ENCODE data around the gene TBCEL. TPM values are rescaled to one million over a fixed set of nuclear protein-coding genes. Genes with fewer than 3 reads are reported as not detected.

TBCEL gene
- total RNA-seq, 4 donors from 2014 or later: 12.1 to 87.5 (median 35.6) TPM

- no peak overlapping the region for H3K4me3 ChIP-seq
- no peaks in the 10 kb centered on the region for H3K36me3 ChIP-seq
- H3K27ac ChIP-seq: no peak overlapping the region
- intact Hi-C loops (cut with DNase I; ENCODE audit: low total_unique reads): no loop called here
- H3K4me1 ChIP-seq: no peaks in the 10 kb centered on the region
- H3K27me3 ChIP-seq: no peaks in the 10 kb centered on the region
- H3K9me3 ChIP-seq: no peaks in the 10 kb centered on the region
- TF ChIP-seq POLR2A (IDR thresholded peaks at IDR 0.05): no peak
- no peak for TF ChIP-seq CTCF (IDR thresholded peaks at IDR 0.05)
- no peak for DNase-seq
Measured at GRCh38 chr11:121053244-121053643, 29.3 kb downstream of the TBCEL start.

GRCh38 chr11:121054266-121054665 is 30.4 kb downstream of the TBCEL start:
- Histone ChIP-seq H3K4me1 (no peaks in the 10 kb centered on the region), H3K4me3 (no peak overlapping the region), H3K27me3 (no peaks in the 10 kb centered on the region), H3K27ac (no peak overlapping the region), H3K9me3 (no peaks in the 10 kb centered on the region), H3K36me3 (no peaks in the 10 kb centered on the region)
- TF ChIP-seq CTCF (IDR thresholded peaks at IDR 0.05) (no peak), POLR2A (IDR thresholded peaks at IDR 0.05) (no peak)
- intact Hi-C loops (cut with DNase I; ENCODE audit: low total_unique reads): no loop called here
- no peak for DNase-seq

GRCh38 chr11:121055076-121055475 is 31.2 kb downstream of the TBCEL start:
- Histone ChIP-seq H3K36me3 (no peaks in the 10 kb centered on the region), H3K4me3 (no peak overlapping the region), H3K27ac (no peak overlapping the region), H3K9me3 (no peaks in the 10 kb centered on the region), H3K27me3 (no peaks in the 10 kb centered on the region), H3K4me1 (no peaks in the 10 kb centered on the region)
- DNase-seq: no peak
- TF ChIP-seq POLR2A (IDR thresholded peaks at IDR 0.05): no peak
- no peak for TF ChIP-seq CTCF (IDR thresholded peaks at IDR 0.05)
- intact Hi-C loops (cut with DNase I; ENCODE audit: low total_unique reads): no loop called here

GRCh38 chr11:121057922-121058321 is 34.0 kb downstream of the TBCEL start:
- Histone ChIP-seq H3K27me3 (no peaks in the 10 kb centered on the region), H3K27ac (no peak overlapping the region), H3K9me3 (no peaks in the 10 kb centered on the region), H3K36me3 (no peaks in the 10 kb centered on the region), H3K4me1 (no peaks in the 10 kb centered on the region), H3K4me3 (no peak overlapping the region)
- intact Hi-C loops (cut with DNase I; ENCODE audit: low total_unique reads): no loop called here
- no peak for TF ChIP-seq POLR2A (IDR thresholded peaks at IDR 0.05)
- no peak for DNase-seq

GRCh38 chr11:121058941-121059340 is 35.0 kb downstream of the TBCEL start:
- TF ChIP-seq POLR2A (IDR thresholded peaks at IDR 0.05) (no peak), CTCF (IDR thresholded peaks at IDR 0.05) (no peak)
- no peaks in the 10 kb centered on the region for H3K4me1 ChIP-seq
- no peaks in the 10 kb centered on the region for H3K27me3 ChIP-seq
- no peaks in the 10 kb centered on the region for H3K9me3 ChIP-seq
- no peak for DNase-seq
- no peak overlapping the region for H3K27ac ChIP-seq
- no peak overlapping the region for H3K4me3 ChIP-seq
- H3K36me3 ChIP-seq: no peaks in the 10 kb centered on the region
- intact Hi-C loops (cut with DNase I; ENCODE audit: low total_unique reads): no loop called here

- no peaks in the 10 kb centered on the region for H3K9me3 ChIP-seq
- no peaks in the 10 kb centered on the region for H3K27me3 ChIP-seq
- DNase-seq: no peak
- no peak overlapping the region for H3K27ac ChIP-seq
- no peaks in the 10 kb centered on the region for H3K36me3 ChIP-seq
- no peak overlapping the region for H3K4me3 ChIP-seq
- TF ChIP-seq POLR2A (IDR thresholded peaks at IDR 0.05): no peak
- intact Hi-C loops (cut with DNase I; ENCODE audit: low total_unique reads): no loop called here
- no peaks in the 10 kb centered on the region for H3K4me1 ChIP-seq
Measured at GRCh38 chr11:121059605-121060004, 35.7 kb downstream of the TBCEL start.
